HepG2 (cell line): ENCODE measurements around the gene FAM89B. TPM values are rescaled to one million over a fixed set of nuclear protein-coding genes. Genes with fewer than 3 reads are reported as not detected.

Experiments
- ARNT2 ChIP-seq: sonication (generic); formaldehyde crosslinking; IDR thresholded peaks from 2 replicates; pipeline ENCODE4 v1.8.0; 2022; ENCODE audit warnings: mild to moderate bottlenecking, low read depth, missing genetic modification reagents, moderate library complexity
- HOXA7 ChIP-seq: sonication (generic); formaldehyde crosslinking; IDR thresholded peaks from 2 replicates; pipeline ENCODE4 v1.8.1; 2022; ENCODE audit warnings: mild to moderate bottlenecking, missing genetic modification reagents, moderate library complexity
- KAT8 ChIP-seq: IDR thresholded peaks from 2 replicates; pipeline ENCODE4 v1.6.1; 2016; ENCODE audit warnings: missing genetic modification reagents, missing compliant biosample characterization
- NFAT5 ChIP-seq: sonication (generic); formaldehyde crosslinking; IDR thresholded peaks from 2 replicates; pipeline ENCODE4 v1.4.0; 2020; ENCODE audit warnings: missing genetic modification reagents
- PRPF4 ChIP-seq: fragments of 200-400 bp; formaldehyde crosslinking; IDR thresholded peaks from 2 replicates; pipeline ENCODE4 v1.6.1; 2016; ENCODE audit warnings: low read length, low read depth; ENCODE audit not compliant: poor library complexity, severe bottlenecking
- RAD21 ChIP-seq: fragments of 450-650 bp; formaldehyde crosslinking; IDR thresholded peaks from 2 replicates; pipeline ENCODE4 v1.5.0; 2020; ENCODE audit warnings: mild to moderate bottlenecking
- REL ChIP-seq: sonication (generic); formaldehyde crosslinking; conservative IDR thresholded peaks from 2 replicates; pipeline ENCODE4 v1.8.0; 2022; ENCODE audit warnings: mild to moderate bottlenecking, missing genetic modification reagents, moderate library complexity
- ZBTB39 ChIP-seq: sonication (generic); formaldehyde crosslinking; IDR thresholded peaks from 2 replicates; pipeline ENCODE4 v1.5.0; 2020; ENCODE audit warnings: missing genetic modification reagents
- ZFP91 ChIP-seq: sonication (generic); formaldehyde crosslinking; IDR thresholded peaks from 2 replicates; pipeline ENCODE4 v1.9.0; 2022; ENCODE audit warnings: missing genetic modification reagents, mild to moderate bottlenecking, borderline replicate concordance
- ZMYM3 ChIP-seq: sonication (generic); formaldehyde crosslinking; IDR thresholded peaks from 2 replicates; pipeline ENCODE4 v1.5.1; 2020; ENCODE audit warnings: mild to moderate bottlenecking, missing genetic modification reagents
- polyA plus RNA-seq, 8 experiments: library from polyadenylated mRNA; depleted of rRNA in 3 of 8; stranded (reverse) in 7 of 8; unstranded in 1 of 8; fragments of >200 nt; fragmentation: Illumina TruSeq in 4 of 8; extraction: Trizol in 4 of 8; gene quantifications; 2 replicates each; pipeline versions ENCODE4 v1.2.1 to v1.2.3, GENCODE V29; 2011 to 2016; ENCODE audit warnings: low read depth in 4 of 8, missing spikeins in 1 of 8, mixed read lengths in 1 of 8; ENCODE audit not compliant: insufficient read depth in 1 of 8
- total RNA-seq, 5 experiments: library from RNA; depleted of rRNA; stranded (reverse); fragments of >200 nt; fragmentation: Illumina TruSeq; extraction: Trizol; gene quantifications; 2 replicates each; pipeline ENCODE4 v1.2.3, GENCODE V29; 2016; ENCODE audit warnings: low read depth in 1 of 5
- TF ChIP-seq, protein P1 (sequence below): sonication (generic); formaldehyde crosslinking; IDR thresholded peaks from 2 replicates; pipeline ENCODE4 v1.9.0; 2021; ENCODE audit warnings: mild to moderate bottlenecking, missing genetic modification reagents

The FAM89B gene
- total and polyA plus RNA-seq, 2 of the 13 experiments (the other 11 are each of a cell fraction or from before 2014, with no cell fraction given) = 5.7 to 8.0 TPM

DNA sequence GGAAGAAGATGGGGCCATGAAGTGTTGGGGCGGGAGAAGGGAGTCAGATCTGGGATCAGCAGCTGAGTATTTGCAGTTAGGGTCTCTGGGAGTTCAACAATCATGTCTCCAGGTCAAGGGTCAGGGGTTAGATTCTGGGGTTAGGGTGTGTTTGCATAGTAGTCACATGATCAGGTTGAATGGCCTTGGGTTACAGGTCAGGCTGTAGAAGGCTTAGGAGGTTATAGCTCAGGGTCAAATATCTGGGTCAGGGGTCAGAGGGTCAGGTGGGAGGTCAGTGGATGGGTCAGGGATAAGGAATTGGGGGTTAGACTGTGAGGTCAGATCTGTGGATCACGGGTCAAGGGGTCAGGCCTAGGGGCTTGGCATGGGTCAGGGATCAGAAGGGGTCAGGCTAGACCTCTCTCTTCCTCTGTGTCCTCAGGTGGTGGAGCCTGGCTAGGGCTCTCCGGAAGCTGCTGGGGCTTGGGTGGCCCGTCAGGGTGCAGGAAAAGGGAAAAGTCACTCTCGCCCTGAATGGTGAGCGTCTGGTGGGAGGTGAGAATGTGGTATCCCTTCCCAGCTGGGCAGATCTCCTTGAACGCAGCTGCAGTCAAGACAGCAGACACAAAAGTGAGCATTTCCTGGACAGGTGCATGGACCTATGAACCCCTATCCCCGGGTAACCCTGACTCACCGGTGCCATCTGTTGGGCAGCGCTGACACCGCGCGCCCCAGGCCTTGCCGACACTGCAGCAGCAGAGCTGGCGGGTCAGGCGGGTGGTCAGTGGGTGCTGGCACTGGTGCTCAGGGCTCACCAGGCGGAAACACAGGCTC, 20.6 kb upstream of the FAM89B start (continued):
- TF ChIP-seq RAD21 (CRISPR knock-in tag) (peak; percentile 42; the same call in 1 of the 2 replicates), ARNT2 (CRISPR knock-in tag) (peak; percentile 38; the same call in 1 of the 2 replicates), HOXA7 (CRISPR knock-in tag) (no peak), PRPF4 (peak; percentile 42), KAT8 (0 out of 2 replicates have a peak, but pooled peaks have one; percentile 24), ZFP91 (CRISPR knock-in tag) (peak; percentile 48; the same call in 1 of the 2 replicates), ZBTB39 (CRISPR knock-in tag) (0 out of 2 replicates have a peak, but pooled peaks have one; percentile 13), NFAT5 (CRISPR knock-in tag) (no peak), ZMYM3 (CRISPR knock-in tag) (0 out of 2 replicates have a peak, but pooled peaks have one; percentile 10), REL (CRISPR knock-in tag) (0 out of 2 replicates have a peak, but pooled peaks have one; percentile 47)
- TF ChIP-seq, protein P1, sequence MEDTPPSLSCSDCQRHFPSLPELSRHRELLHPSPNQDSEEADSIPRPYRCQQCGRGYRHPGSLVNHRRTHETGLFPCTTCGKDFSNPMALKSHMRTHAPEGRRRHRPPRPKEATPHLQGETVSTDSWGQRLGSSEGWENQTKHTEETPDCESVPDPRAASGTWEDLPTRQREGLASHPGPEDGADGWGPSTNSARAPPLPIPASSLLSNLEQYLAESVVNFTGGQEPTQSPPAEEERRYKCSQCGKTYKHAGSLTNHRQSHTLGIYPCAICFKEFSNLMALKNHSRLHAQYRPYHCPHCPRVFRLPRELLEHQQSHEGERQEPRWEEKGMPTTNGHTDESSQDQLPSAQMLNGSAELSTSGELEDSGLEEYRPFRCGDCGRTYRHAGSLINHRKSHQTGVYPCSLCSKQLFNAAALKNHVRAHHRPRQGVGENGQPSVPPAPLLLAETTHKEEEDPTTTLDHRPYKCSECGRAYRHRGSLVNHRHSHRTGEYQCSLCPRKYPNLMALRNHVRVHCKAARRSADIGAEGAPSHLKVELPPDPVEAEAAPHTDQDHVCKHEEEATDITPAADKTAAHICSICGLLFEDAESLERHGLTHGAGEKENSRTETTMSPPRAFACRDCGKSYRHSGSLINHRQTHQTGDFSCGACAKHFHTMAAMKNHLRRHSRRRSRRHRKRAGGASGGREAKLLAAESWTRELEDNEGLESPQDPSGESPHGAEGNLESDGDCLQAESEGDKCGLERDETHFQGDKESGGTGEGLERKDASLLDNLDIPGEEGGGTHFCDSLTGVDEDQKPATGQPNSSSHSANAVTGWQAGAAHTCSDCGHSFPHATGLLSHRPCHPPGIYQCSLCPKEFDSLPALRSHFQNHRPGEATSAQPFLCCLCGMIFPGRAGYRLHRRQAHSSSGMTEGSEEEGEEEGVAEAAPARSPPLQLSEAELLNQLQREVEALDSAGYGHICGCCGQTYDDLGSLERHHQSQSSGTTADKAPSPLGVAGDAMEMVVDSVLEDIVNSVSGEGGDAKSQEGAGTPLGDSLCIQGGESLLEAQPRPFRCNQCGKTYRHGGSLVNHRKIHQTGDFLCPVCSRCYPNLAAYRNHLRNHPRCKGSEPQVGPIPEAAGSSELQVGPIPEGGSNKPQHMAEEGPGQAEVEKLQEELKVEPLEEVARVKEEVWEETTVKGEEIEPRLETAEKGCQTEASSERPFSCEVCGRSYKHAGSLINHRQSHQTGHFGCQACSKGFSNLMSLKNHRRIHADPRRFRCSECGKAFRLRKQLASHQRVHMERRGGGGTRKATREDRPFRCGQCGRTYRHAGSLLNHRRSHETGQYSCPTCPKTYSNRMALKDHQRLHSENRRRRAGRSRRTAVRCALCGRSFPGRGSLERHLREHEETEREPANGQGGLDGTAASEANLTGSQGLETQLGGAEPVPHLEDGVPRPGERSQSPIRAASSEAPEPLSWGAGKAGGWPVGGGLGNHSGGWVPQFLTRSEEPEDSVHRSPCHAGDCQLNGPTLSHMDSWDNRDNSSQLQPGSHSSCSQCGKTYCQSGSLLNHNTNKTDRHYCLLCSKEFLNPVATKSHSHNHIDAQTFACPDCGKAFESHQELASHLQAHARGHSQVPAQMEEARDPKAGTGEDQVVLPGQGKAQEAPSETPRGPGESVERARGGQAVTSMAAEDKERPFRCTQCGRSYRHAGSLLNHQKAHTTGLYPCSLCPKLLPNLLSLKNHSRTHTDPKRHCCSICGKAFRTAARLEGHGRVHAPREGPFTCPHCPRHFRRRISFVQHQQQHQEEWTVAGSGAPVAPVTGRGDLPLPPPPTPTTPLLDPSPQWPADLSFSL (CRISPR knock-in tag) = 0 out of 2 replicates have a peak, but pooled peaks have one; percentile 18
